ENCODE data around the gene MEX3C.

MEX3C gene

GRCh38 chr18:51160646-51161045 lies 36.8 kb downstream of the MEX3C start (continued):
- TF ChIP-seq CSRNP3 (CRISPR knock-in tag; IDR thresholded peaks at IDR 0.05), result no peak
- TF ChIP-seq ZC3H10 (CRISPR knock-in tag; IDR thresholded peaks at IDR 0.05), result no peak
- no peak for TF ChIP-seq TCF4 (CRISPR knock-in tag; IDR thresholded peaks at IDR 0.05; ENCODE audit: borderline replicate concordance)
- TF ChIP-seq CSDC2 (CRISPR knock-in tag; IDR thresholded peaks at IDR 0.05), result no peak
- TF ChIP-seq BACH2 (CRISPR knock-in tag; IDR thresholded peaks at IDR 0.05; ENCODE audit: borderline replicate concordance), result no peak
- no peak for TF ChIP-seq PPARA (CRISPR knock-in tag; IDR thresholded peaks at IDR 0.05; ENCODE audit: borderline replicate concordance)
- no peak for TF ChIP-seq ZNF70 (CRISPR knock-in tag; IDR thresholded peaks at IDR 0.05)
- no peak for TF ChIP-seq POU6F1 (CRISPR knock-in tag; IDR thresholded peaks at IDR 0.05; ENCODE audit: borderline replicate concordance, low read depth)

- no peak for TF ChIP-seq BACH2 (CRISPR knock-in tag; IDR thresholded peaks at IDR 0.05; ENCODE audit: borderline replicate concordance)
- ATAC-seq, result no peak
Measured at GRCh38 chr18:51157215-51157614, 40.3 kb downstream of the MEX3C start.

DNA sequence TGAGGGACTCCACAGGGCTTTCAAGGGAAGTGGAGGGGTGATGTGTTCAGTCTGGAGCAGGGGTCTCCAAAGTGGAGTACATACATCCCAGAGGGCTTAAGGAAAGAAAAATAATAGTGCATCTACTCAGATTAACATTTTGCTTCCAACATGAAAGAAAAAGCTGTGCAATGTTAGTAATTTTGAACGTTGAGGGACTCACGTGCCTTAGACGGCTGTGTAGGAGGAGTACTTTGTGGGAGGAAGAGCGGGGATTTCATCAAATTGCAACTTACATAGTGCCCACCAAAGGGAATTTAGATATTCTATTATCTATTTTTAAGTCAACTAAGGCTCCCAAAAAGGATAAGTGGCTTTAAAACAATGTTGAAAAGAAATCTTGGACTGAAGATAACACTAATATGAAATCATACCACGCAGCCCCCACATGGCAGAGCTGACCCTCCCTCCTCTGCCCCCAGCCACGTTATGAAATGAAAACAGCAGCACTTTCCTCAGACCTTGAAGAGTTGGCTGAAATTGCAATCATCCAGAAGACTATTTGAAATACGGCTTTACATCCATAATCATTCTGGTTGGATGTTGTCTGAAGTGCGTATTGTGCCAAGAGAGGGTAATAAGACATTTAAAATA lies 42.9 kb downstream of the MEX3C start:
- no peak for TF ChIP-seq POU6F1 (CRISPR knock-in tag; IDR thresholded peaks at IDR 0.05; ENCODE audit: borderline replicate concordance, low read depth)
- no peak for TF ChIP-seq ZNF70 (CRISPR knock-in tag; IDR thresholded peaks at IDR 0.05)
- no peak for ATAC-seq

GRCh38 chr18:51153659-51154371 lies 43.7 kb downstream of the MEX3C start:
- no peak for ATAC-seq
- TF ChIP-seq CREB5 (CRISPR knock-in tag; IDR thresholded peaks at IDR 0.05; ENCODE audit: low read depth) (no peak), TOX (CRISPR knock-in tag; IDR thresholded peaks at IDR 0.05; ENCODE audit: borderline replicate concordance) (no peak), GLIS3 (CRISPR knock-in tag; IDR thresholded peaks at IDR 0.05) (no peak), POU6F1 (CRISPR knock-in tag; IDR thresholded peaks at IDR 0.05; ENCODE audit: borderline replicate concordance, low read depth) (no peak), TCF4 (CRISPR knock-in tag; IDR thresholded peaks at IDR 0.05; ENCODE audit: borderline replicate concordance) (no peak), ESRRG (CRISPR knock-in tag; IDR thresholded peaks at IDR 0.05) (no peak), PPARA (CRISPR knock-in tag; IDR thresholded peaks at IDR 0.05; ENCODE audit: borderline replicate concordance) (no peak), CSDC2 (CRISPR knock-in tag; IDR thresholded peaks at IDR 0.05) (no peak), ZC3H10 (CRISPR knock-in tag; IDR thresholded peaks at IDR 0.05) (no peak), ARNTL (CRISPR knock-in tag; IDR thresholded peaks at IDR 0.05; ENCODE audit: borderline replicate concordance, low read depth) (no peak), TSHZ2 (CRISPR knock-in tag; IDR thresholded peaks at IDR 0.05) (no peak), ZFP3 (CRISPR knock-in tag; IDR thresholded peaks at IDR 0.05) (no peak), CSRNP3 (CRISPR knock-in tag; IDR thresholded peaks at IDR 0.05) (no peak), ZNF70 (CRISPR knock-in tag; IDR thresholded peaks at IDR 0.05) (no peak), ZFP30 (CRISPR knock-in tag; IDR thresholded peaks at IDR 0.05) (no peak), BACH2 (CRISPR knock-in tag; IDR thresholded peaks at IDR 0.05; ENCODE audit: borderline replicate concordance) (no peak)
- TF ChIP-seq, protein P1, sequence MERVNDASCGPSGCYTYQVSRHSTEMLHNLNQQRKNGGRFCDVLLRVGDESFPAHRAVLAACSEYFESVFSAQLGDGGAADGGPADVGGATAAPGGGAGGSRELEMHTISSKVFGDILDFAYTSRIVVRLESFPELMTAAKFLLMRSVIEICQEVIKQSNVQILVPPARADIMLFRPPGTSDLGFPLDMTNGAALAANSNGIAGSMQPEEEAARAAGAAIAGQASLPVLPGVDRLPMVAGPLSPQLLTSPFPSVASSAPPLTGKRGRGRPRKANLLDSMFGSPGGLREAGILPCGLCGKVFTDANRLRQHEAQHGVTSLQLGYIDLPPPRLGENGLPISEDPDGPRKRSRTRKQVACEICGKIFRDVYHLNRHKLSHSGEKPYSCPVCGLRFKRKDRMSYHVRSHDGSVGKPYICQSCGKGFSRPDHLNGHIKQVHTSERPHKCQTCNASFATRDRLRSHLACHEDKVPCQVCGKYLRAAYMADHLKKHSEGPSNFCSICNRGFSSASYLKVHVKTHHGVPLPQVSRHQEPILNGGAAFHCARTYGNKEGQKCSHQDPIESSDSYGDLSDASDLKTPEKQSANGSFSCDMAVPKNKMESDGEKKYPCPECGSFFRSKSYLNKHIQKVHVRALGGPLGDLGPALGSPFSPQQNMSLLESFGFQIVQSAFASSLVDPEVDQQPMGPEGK (CRISPR knock-in tag; IDR thresholded peaks at IDR 0.05; ENCODE audit: borderline replicate concordance), result no peak

All from SK-N-SH treated with all-trans-retinoic acid at 6 μM for 48 hours (cell line).